Hindlimb muscle (tissue), 1 donor: ENCODE results near the gene APOL4. TPM values are rescaled to one million over a fixed set of nuclear protein-coding genes. Genes with fewer than 3 reads are reported as not detected.
"Not testable (repeated sequence)": the region's sequence is repeated elsewhere in the genome, so short reads cannot be mapped to it uniquely, and the experiment has no call there.

ENCODE experiments used
- DNase-seq: peaks from one replicate; pipeline ENCODE4 v3.0.0-alpha.2; 2013
- polyA plus RNA-seq: library from polyadenylated mRNA; unstranded; fragments of 120-200 nt; gene quantifications from one replicate; pipeline ENCODE4 v1.2.1, GENCODE V29; 2013; ENCODE audit not compliant: insufficient read length

Gene APOL4
- polyA plus RNA-seq, 1 donor, result 11.8 TPM

- no peak for DNase-seq
Observed at GRCh38 chr22:36153501-36154422, 47.8 kb downstream of the APOL4 start.

GRCh38 chr22:36152821-36153220 is 48.8 kb downstream of the APOL4 start:
- DNase-seq, result not testable (repeated sequence)

- DNase-seq, result no peak
Observed at GRCh38 chr22:36152088-36152487, 49.5 kb downstream of the APOL4 start.

- DNase-seq, result no peak
Observed at GRCh38 chr22:36151006-36151595, 50.5 kb downstream of the APOL4 start.

GRCh38 chr22:36149441-36149840 is 52.2 kb downstream of the APOL4 start:
- DNase-seq, result no peak

- DNase-seq, result no peak
Observed at GRCh38 chr22:36148411-36148810, 53.2 kb downstream of the APOL4 start.

GRCh38 chr22:36147196-36147791 is 54.3 kb downstream of the APOL4 start:
- DNase-seq, result no peak

- no peak for DNase-seq
Observed at GRCh38 chr22:36145881-36146280, 55.7 kb downstream of the APOL4 start.

GRCh38 chr22:36144886-36145541 is 56.6 kb downstream of the APOL4 start:
- peak; percentile 73 for DNase-seq

GRCh38 chr22:36143956-36144355 is 57.7 kb downstream of the APOL4 start:
- no peak for DNase-seq

- no peak for DNase-seq
Observed at GRCh38 chr22:36143066-36143815, 58.4 kb downstream of the APOL4 start.

- no peak for DNase-seq
Observed at GRCh38 chr22:36141481-36141880, 60.1 kb downstream of the APOL4 start.

Other genes with a start within 250 kb of the APOL4 start
- 190 TPM for gene RBFOX2, start 173.0 kb downstream of the APOL4 start, polyA plus RNA-seq
- 13.8 TPM for gene APOL3, start 41.1 kb downstream of the APOL4 start, polyA plus RNA-seq
- 34.9 TPM for gene APOL2, start 37.7 kb upstream of the APOL4 start, polyA plus RNA-seq
- gene APOL1, start 51.3 kb upstream of the APOL4 start, polyA plus RNA-seq, result 7.0 TPM
- gene MYH9, start 186.2 kb upstream of the APOL4 start, polyA plus RNA-seq, result 133 TPM